NCI-H510A treated with DMSO at 0.1 percent for 48 hours (cell line): Measurements from ENCODE around the gene PHC3.

Source experiments
- DNase-seq: peaks from one replicate; lab custom pipeline; 2025; lab: John Stamatoyannopoulos, UW

PHC3 gene

GRCh38 chr3:170189398-170190256, 8.1 kb upstream of the PHC3 start:
- no peak for DNase-seq

- no peak for DNase-seq
These were observed 1.2 kb downstream of the PHC3 start for GRCh38 chr3:170180079-170180907.

- no peak for DNase-seq
These were observed 2.1 kb downstream of the PHC3 start for GRCh38 chr3:170179432-170179831.

DNA sequence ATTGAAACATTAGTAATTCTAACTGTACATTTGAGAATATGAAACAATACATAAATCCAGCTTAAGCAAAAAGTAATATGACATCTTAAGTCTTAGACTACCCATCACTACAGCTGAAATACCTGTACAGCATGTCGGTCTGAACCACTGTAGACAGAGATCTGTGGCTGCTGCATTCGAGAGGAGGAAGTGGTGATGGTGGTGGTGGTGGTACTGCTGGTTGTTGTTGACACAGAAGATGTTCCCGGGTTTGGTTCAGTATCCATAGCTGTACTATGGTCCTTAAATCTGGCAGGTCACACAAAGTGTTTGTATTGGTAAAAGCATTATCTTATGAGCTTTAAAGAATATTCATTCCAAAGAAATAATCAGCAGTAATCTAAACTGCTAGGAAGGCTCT, 2.9 kb downstream of the PHC3 start:
- no peak for DNase-seq

DNA sequence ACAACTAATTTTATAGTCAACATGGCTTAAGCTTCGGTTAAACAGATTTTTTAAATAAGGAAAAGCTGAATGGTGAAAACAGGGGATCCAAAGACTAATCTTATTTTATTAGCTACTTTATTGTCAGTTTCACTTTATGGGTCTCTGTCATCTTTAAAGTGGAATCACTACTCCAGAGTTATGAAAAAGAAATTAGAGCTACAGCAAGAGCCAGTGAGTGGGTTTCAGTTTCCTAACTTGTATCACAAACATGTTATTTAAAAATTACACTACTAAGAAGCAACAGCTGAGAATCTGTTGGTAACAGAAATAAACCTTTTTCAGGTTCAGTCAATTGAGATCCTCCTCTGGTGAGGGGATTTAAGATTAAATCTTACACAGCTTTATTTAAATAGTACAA, 10.0 kb downstream of the PHC3 start:
- DNase-seq = no peak

DNA sequence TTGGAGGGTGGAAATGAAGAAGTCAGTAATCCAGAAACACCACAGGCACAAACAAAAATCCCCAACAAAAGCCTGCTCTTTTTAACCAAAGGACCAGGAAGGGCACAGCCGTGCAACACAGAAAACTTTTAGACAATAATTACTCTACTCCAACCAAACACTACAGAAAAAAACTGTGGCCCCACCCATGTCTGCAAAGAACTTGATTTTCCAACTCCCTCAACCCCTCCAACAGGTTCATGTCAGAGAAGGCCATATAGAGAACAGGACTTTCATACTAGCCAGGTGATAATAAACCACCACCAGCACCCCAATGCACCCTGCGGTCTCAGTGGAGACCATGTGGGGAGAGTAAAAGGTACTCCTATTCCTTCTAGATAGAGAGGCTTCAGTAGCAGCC, 16.8 kb downstream of the PHC3 start:
- no peak for DNase-seq

GRCh38 chr3:170163956-170164645, 17.4 kb downstream of the PHC3 start:
- no peak for DNase-seq

GRCh38 chr3:170162630-170163029, 18.9 kb downstream of the PHC3 start:
- DNase-seq = no peak

DNA sequence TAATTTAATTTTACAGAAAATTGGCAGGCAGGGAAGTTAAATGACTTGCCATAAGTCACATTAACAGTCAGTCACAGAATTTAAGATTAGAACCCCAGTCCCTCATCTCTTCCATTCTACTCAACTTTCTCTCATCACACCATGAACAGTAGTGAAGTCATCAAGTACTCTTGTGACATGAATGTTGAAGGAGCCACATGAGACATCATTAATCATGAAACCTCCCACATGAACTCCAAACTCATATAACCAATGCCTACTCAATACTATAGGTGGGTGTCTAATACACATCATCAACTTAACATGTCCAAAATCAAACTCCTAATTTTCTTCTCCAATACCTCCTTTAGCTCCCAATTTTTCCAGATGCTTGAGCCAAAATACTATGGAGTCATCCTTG, 19.5 kb downstream of the PHC3 start:
- DNase-seq = no peak

DNA sequence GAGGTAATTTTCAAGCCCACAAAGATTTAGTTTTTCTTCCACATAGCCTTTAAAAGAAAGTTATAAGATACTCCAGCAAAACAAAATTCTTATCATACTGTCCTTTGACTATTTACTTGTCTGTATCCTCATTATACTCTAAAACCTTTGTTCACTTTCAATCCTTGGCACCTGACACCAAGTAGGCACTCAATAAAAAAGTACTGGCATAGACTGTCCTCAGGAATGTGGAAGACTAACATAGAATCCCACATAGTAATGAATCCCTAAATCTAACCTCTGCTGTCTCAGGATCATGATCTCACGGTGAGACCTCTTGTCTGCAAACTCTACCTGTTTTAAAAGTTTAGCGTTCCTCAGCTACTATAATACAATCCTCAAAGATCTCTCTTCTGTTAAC, 21.6 kb downstream of the PHC3 start:
- DNase-seq = no peak

DNA sequence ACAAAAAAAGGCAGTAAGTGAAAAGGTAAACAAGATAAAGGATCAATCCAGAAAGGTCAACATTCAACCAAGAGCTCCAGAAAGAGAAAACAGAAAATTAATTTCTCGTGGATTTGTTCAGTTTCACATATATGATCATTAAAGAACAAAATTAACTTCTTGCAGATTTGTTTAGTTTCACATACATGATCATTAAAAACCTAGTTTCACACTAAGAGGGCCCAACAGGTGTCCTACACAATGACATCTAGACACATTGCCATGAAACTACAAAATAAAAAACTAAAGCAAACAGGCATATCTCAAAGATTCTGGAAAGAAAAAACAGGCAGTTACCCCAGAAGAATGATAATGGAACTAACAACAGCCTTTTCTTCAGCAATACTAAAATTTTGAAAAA, 22.1 kb downstream of the PHC3 start:
- no peak for DNase-seq

- no peak for DNase-seq
These were observed 25.9 kb downstream of the PHC3 start for GRCh38 chr3:170155604-170156003.

GRCh38 chr3:170154569-170155143, 26.9 kb downstream of the PHC3 start:
- DNase-seq = no peak

GRCh38 chr3:170154084-170154483, 27.4 kb downstream of the PHC3 start:
- no peak for DNase-seq

DNA sequence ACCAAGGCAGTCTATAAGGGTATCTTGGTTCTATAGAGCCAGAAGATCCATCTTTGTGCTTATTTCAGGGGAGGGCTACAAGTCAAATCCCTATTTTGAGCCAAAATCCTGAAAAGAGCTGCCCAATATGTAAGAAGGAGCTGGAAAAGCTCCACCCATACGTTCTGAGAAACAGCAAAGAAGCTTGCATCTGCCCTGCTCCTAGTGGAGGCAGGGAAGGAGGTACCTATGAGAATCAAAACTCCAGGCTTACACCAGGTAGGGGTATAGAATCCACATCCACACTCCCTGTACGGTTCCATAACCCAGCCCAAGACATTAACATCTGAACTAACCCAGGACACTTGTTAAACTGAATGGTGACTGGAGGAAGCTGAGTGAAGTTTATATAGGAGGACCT, 30.0 kb downstream of the PHC3 start:
- DNase-seq = no peak

GRCh38 chr3:170149016-170149415, 32.5 kb downstream of the PHC3 start:
- DNase-seq = no peak

- no peak for DNase-seq
These were observed 36.3 kb downstream of the PHC3 start for GRCh38 chr3:170145278-170145677.

- DNase-seq = no peak
These were observed 37.1 kb downstream of the PHC3 start for GRCh38 chr3:170144437-170144843.

DNA sequence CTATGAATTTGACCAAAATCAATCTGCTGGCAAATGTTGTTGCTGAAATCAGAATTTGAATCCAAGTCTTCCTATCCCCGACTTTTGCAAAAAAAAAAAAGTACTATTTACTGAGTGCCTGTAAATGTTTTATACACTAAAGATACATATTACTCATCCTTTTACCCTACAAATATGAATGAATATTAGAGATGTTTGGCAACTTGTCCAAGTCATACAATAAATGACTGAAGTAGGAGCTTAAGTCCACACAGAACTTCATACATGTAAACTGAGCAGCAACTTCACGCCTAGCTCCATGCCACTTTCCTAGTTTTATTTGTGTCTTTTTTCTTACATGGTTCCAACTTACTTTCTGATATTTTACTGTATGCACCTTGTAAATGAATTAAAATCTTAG, 39.2 kb downstream of the PHC3 start:
- DNase-seq = no peak

- DNase-seq = no peak
These were observed 43.5 kb downstream of the PHC3 start for GRCh38 chr3:170137986-170138385.

DNA sequence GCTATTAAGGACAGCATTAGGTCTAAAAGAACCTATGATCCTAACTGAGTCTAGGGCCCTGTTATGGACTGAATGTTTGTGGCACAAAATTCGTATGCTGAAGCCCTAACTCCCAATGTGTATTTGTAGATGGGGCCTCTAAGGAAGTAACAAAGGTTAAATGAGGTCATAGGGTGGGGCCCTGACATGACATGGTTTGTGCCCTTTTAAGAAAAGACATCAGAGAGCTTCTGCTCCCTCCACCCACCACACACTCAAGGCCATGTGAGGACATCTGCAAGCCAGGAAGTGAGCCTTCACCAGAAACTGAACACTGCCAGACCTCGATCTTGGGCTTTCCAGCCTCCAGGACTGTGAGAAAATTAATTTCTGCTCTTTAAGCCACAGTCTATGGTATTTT, 49.2 kb downstream of the PHC3 start:
- no peak for DNase-seq

DNA sequence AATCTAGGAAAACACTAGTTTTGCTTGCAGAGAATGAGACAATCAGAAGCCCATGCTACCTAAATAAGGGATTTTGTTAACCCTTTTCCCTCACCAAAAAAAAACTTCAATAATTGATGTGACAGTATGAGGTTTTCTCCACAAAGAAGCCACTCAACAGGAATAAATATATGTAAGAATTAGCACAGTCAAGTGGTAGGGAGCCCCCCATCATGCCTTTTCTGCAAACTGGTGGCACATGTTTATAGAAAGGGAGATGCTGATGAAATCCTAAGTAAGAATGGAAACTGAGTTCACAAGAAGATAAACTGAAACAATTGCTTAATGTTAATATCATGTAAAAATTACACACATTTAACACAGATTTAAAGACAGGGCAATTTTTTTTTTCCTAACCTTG, 51.0 kb downstream of the PHC3 start:
- DNase-seq = no peak
